Small intestine (tissue), 7 donors: ENCODE data around the gene HBG1. TPM values are rescaled to one million over a fixed set of nuclear protein-coding genes. Genes with fewer than 3 reads are reported as not detected.
"Not testable (repeated sequence)": the region's sequence is repeated elsewhere in the genome, so short reads cannot be mapped to it uniquely, and the experiment has no call there.

ENCODE experiments used
- DNase-seq, 2 donors: peaks; one replicate each; pipeline versions ENCODE4 v3.0.0 to v3.0.0-alpha.2; 2013
- FAIRE-seq: peaks from 2 replicates; lab custom pipeline; 2012; peaks lifted over from hg19 to GRCh38; lab: Jason Lieb, UNC
- H3K27ac ChIP-seq, 3 donors: one replicate each; pipeline ENCODE4 v1.5.1; 2013; ENCODE audit warnings: low read length in 2 of 3, mild to moderate bottlenecking in 2 of 3, control low read depth in 1 of 3, inconsistent platforms in 1 of 3, low read depth in 1 of 3, moderate library complexity in 1 of 3
- H3K27me3 ChIP-seq, 3 donors: one replicate each; pipeline ENCODE4 v1.6.1; 2013; ENCODE audit warnings: low read length in 3 of 3, inconsistent platforms in 1 of 3; ENCODE audit not compliant: control insufficient read depth in 3 of 3, insufficient read depth in 3 of 3
- H3K36me3 ChIP-seq, 3 donors: one replicate each; pipeline ENCODE4 v1.6.1; 2013; ENCODE audit warnings: low read length in 3 of 3, inconsistent platforms in 1 of 3, low read depth in 1 of 3, mild to moderate bottlenecking in 1 of 3, moderate library complexity in 1 of 3; ENCODE audit not compliant: control insufficient read depth in 3 of 3, insufficient read depth in 2 of 3
- H3K4me1 ChIP-seq, 3 donors: one replicate each; pipeline ENCODE4 v1.6.1; 2013; ENCODE audit warnings: low read length in 2 of 3, inconsistent platforms in 1 of 3, low read depth in 1 of 3, mild to moderate bottlenecking in 1 of 3, moderate library complexity in 1 of 3; ENCODE audit not compliant: control insufficient read depth in 3 of 3, insufficient read depth in 2 of 3
- H3K4me3 ChIP-seq, 3 donors: one replicate each; pipeline ENCODE4 v1.5.1; 2013; ENCODE audit warnings: low read length in 3 of 3, control low read depth in 1 of 3, inconsistent platforms in 1 of 3, low read depth in 1 of 3, mild to moderate bottlenecking in 1 of 3, moderate library complexity in 1 of 3
- H3K9me3 ChIP-seq, 2 donors: one replicate each; pipeline ENCODE4 v1.6.1; 2013; ENCODE audit warnings: low read depth in 1 of 2, low read length in 1 of 2; ENCODE audit not compliant: control insufficient read depth in 2 of 2, insufficient read depth in 1 of 2
- WGBS, 3 donors: extraction: QIAGEN DNeasy Blood & Tissue Kit; methylation state at CpG; one replicate each; pipeline ENCODE4 v1.1.7; 2013; 5-methylcytosine and 5-hydroxymethylcytosine counted together
- polyA plus RNA-seq, 4 donors: library from polyadenylated mRNA; stranded (reverse) in 3 of 4; unstranded in 1 of 4; fragments of 200-250 nt in 3 of 4; fragments of 120-200 nt in 1 of 4; gene quantifications; one replicate each; pipeline versions ENCODE4 v1.2.1 to v1.2.3, GENCODE V29; 2013
- donor health status: healthy with polysubstance abuse.
- donor health status: control.
- donor health status: control.
- donor health status: Bipolar disorder and iron deficiency.
- donor health status: healthy.

The HBG1 gene
- polyA plus RNA-seq, 4 donors, result 2.5 TPM; not detected in 3

DNA sequence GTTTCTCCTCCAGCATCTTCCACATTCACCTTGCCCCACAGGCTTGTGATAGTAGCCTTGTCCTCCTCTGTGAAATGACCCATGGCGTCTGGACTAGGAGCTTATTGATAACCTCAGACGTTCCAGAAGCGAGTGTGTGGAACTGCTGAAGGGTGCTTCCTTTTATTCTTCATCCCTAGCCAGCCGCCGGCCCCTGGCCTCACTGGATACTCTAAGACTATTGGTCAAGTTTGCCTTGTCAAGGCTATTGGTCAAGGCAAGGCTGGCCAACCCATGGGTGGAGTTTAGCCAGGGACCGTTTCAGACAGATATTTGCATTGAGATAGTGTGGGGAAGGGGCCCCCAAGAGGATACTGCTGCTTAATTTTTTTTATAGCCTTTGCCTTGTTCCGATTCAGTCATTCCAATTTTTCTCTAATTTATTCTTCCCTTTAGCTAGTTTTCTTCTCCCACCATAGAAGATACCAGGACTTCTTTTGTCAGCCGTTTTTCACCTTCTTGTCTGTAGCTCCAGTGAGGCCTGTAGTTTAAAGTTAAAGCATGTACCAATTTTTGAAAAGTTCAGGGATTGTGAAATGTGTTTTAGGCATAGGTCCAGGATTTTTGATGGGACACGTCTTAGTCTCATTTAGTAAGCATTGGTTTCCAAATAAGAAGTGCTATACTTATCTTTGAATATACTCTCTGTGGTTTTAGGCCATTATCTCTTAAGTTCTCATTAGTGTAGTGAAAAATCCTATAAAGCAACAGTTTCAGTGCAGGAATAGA, 5.2 kb upstream of the HBG1 start, which contains the start of gene HBG2:
Gene HBG2 (minus strand): TSS at position 136 of the 768 bp plus-strand sequence. CDS start 53 bp downstream, at position 83.
- not testable (repeated sequence) for H3K4me1 ChIP-seq, FAIRE-seq, H3K27me3 ChIP-seq, H3K36me3 ChIP-seq, DNase-seq, H3K9me3 ChIP-seq, H3K4me3 ChIP-seq, H3K27ac ChIP-seq
- 66 to 77% (median 71%) methylated on average over 4 of the region's 9 CpGs for WGBS, 3 donors

DNA sequence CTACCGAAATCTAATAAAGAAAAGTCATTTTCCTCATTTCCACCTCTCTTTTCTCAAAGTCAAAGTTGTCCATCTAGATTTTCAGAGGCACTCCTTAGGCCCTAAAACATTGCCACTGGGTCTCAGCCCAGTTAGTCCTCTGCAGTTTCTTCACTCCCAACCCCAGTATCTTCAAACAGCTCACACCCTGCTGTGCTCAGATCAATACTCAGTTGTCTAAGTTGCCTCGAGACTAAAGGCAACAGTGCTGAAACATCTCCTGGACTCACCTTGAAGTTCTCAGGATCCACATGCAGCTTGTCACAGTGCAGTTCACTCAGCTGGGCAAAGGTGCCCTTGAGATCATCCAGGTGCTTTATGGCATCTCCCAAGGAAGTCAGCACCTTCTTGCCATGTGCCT, 4.4 kb upstream of the HBG1 start:
- not testable (repeated sequence) for H3K27me3 ChIP-seq, H3K36me3 ChIP-seq
- WGBS, 3 donors, result 58 to 74% (median 68%) methylated on average over 2 of the region's 2 CpGs

DNA sequence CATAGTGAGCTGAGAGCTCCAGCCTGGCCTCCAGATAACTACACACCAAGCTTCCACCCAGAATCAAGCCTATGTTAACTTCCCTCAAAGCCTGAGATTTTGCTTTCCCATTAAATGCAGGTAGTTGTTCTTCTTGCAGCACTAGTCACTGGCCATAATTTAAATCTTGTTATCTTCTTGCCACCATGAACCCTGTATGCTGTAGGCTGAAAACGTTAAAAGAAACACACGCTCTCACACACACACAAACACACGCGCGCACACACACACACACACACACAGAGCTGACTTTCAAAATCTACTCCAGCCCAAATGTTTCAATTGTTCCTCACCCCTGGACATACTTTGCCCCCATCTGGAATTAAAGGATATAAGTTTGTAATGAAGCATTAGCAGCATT, 3.8 kb upstream of the HBG1 start:
- H3K4me3 ChIP-seq, H3K27me3 ChIP-seq, H3K4me1 ChIP-seq, H3K36me3 ChIP-seq, FAIRE-seq, DNase-seq, H3K27ac ChIP-seq, H3K9me3 ChIP-seq: not testable (repeated sequence)
- WGBS, 3 donors, result 73 to 88% (median 83%) methylated on average over 5 of the region's 5 CpGs

More for the DNA sequence above, 4.4 kb upstream of the HBG1 start:
- H3K27ac ChIP-seq, FAIRE-seq, DNase-seq, H3K4me1 ChIP-seq, H3K4me3 ChIP-seq, H3K9me3 ChIP-seq: not testable (repeated sequence)

DNA sequence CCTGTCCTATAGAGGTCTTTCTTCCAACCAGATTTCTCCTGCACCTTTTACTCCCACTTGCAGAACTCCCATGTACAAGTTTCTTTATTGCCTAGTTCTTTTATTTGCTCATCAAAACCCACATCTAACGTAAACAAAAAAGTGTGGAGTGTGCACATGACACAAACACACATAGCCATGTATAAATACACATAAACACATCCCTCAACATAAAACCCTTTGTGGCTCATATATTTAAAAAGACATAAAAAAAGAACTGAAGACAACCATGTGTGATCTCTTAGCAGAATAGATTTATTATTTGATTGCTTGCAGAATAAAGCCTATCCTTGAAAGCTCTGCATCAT, 3.2 kb upstream of the HBG1 start:
- WGBS, 3 donors, result 55 to 62% (median 58%) methylated on average over 1 of the region's 1 CpG
- Histone ChIP-seq H3K4me1 (no peaks in the 10 kb centered on the region), H3K9me3 (no peaks in the 10 kb centered on the region), H3K4me3 (no peak overlapping the region), H3K27ac (no peak overlapping the region), H3K36me3 (no peaks in the 10 kb centered on the region), H3K27me3 (no peaks in the 10 kb centered on the region)
- no peak for DNase-seq
- FAIRE-seq, result no peak

DNA sequence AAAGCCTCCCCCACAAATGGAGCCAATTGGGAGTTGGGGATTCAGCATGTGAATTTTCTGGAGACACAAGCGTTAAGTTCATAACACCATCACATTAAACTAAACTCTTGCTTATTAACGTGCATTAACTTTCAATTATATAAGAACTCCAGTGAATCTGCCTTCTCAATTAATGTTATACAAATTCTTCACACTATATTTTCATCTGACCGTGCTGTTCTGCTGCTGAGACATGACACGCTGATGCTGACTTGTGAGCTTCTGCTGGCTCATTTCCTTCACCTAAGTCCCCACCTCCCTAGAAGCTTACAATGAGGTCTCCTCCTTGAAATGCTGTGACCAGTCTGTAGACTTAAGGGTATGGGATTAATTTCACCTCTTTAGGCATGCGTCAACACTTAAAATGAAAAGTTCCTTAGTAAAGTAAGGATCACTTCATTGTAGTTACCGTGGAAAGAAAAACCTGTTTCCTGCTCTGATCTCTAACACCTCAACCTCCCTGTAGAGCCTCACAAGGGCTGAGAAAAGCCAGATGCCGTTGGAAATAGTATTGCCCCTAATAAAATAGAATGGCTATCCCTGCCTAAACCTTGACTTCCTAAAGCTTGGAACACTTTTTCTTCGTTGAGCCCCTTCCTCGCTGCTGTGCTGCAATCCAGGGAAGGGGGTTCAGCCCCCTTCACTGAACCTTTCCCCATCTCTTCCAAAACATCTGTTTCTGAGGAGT, 2.7 kb upstream of the HBG1 start:
- 67 to 77% (median 68%) methylated on average over 9 of the region's 9 CpGs for WGBS, 3 donors
- Histone ChIP-seq H3K36me3 (no peaks in the 10 kb centered on the region), H3K4me3 (no peak overlapping the region), H3K27me3 (no peaks in the 10 kb centered on the region), H3K27ac (no peak overlapping the region), H3K4me1 (no peaks in the 10 kb centered on the region), H3K9me3 (no peaks in the 10 kb centered on the region)
- FAIRE-seq (no peak), DNase-seq (no peak)

DNA sequence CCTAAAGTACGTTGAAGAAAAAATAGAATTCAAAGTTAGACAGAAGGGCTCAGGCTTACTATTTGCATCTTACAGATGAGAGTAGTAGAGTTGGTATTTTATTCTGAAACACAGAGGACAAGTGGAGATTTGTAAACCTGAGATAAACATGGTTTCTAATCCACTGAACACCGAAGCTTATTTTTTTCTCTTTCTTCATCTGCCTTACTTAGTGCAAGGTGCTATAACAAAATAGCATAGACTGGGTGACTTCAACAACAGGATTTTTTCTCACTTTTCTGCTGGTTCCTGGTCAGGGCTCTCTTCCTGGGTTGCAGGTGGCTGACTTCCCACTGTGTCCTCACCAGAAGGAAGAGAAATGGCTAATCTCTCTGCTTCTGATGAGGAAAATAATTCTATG, 2.1 kb upstream of the HBG1 start:
- Histone ChIP-seq H3K36me3 (no peaks in the 10 kb centered on the region), H3K4me3 (no peak overlapping the region), H3K9me3 (no peaks in the 10 kb centered on the region), H3K4me1 (no peaks in the 10 kb centered on the region), H3K27ac (no peak overlapping the region), H3K27me3 (no peaks in the 10 kb centered on the region)
- WGBS, 3 donors, result 11 to 46% (median 45%) methylated on average over 2 of the region's 2 CpGs
- FAIRE-seq (no peak), DNase-seq (no peak)

DNA sequence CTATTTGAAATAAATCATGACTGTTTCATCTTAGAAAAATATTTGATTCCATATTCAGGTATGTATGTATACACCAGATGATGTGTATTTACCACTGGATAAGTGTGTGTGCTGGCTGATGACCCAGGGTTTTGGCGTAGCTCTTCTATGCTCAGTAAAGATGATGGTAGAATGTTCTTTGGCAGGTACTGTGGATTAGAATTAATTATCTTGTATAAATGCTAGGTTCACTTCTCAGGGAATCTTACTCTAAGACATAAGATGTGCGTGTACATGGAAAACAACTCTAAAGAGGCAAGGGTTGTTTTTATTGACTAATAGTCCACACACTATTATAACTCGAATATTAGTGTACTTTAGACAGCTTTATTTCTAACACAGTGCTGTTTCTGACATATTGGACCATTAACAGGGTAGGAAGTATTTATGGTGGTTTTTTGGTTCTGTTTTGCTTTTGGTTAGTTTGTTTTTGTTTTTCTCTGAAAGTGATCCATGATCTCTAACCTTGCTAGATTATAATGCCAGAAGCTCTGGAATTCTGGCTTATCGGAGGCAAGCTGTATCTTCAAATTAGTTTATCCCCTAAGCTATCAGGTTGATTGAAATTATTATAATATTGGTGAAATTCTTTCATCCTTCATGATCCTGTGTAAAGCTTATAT, 1.0 kb upstream of the HBG1 start:
- DNase-seq (no peak), FAIRE-seq (no peak)
- Histone ChIP-seq H3K27me3 (no peaks in the 10 kb centered on the region), H3K27ac (no peak overlapping the region), H3K4me1 (no peaks in the 10 kb centered on the region), H3K36me3 (no peaks in the 10 kb centered on the region), H3K4me3 (no peak overlapping the region), H3K9me3 (no peaks in the 10 kb centered on the region)
- WGBS, 3 donors, result 75 to 86% (median 83%) methylated on average over 4 of the region's 4 CpGs

DNA sequence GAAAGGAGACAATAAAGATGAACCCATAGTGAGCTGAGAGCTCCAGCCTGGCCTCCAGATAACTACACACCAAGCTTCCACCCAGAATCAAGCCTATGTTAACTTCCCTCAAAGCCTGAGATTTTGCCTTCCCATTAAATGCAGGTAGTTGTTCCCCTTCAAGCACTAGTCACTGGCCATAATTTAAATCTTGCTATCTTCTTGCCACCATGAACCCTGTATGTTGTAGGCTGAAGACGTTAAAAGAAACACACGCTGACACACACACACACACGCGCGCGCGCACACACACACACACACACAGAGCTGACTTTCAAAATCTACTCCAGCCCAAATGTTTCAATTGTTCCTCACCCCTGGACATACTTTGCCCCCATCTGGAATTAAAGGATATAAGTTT, 1.2 kb downstream of the HBG1 start:
- H3K4me3 ChIP-seq, FAIRE-seq, DNase-seq, H3K4me1 ChIP-seq, H3K27ac ChIP-seq, H3K9me3 ChIP-seq, H3K36me3 ChIP-seq, H3K27me3 ChIP-seq: not testable (repeated sequence)
- 41 to 84% (median 75%) methylated on average over 7 of the region's 7 CpGs for WGBS, 3 donors
